Liver (tissue), 9 donors: ENCODE measurements around the gene ZNF79. TPM values are rescaled to one million over a fixed set of nuclear protein-coding genes. Genes with fewer than 3 reads are reported as not detected.

Experiments used
- DNase-seq: peaks from one replicate; pipeline ENCODE4 v3.0.0-alpha.2; 2017; ENCODE audit warnings: low spot score
- H3K27ac ChIP-seq, 2 donors: one replicate each; pipeline ENCODE4 v1.7.0; 2013; ENCODE audit warnings: inconsistent platforms in 2 of 2, low read length in 2 of 2, control low read depth in 1 of 2, low read depth in 1 of 2, mild to moderate bottlenecking in 1 of 2
- H3K27me3 ChIP-seq, 4 donors: one replicate each; pipeline versions ENCODE4 v1.6.1 to v1.7.0; 2013; ENCODE audit warnings: low read length in 3 of 4, inconsistent platforms in 1 of 4, mild to moderate bottlenecking in 1 of 4, moderate library complexity in 1 of 4; ENCODE audit not compliant: control insufficient read depth in 4 of 4, insufficient read depth in 4 of 4
- H3K36me3 ChIP-seq, 4 donors: one replicate each; pipeline versions ENCODE4 v1.6.1 to v1.7.0; 2013; ENCODE audit warnings: low read length in 3 of 4, mild to moderate bottlenecking in 3 of 4, low read depth in 1 of 4, moderate library complexity in 1 of 4; ENCODE audit not compliant: control insufficient read depth in 4 of 4, insufficient read depth in 3 of 4
- H3K4me1 ChIP-seq, 4 donors: one replicate each; pipeline versions ENCODE4 v1.6.1 to v1.7.0; 2013; ENCODE audit warnings: low read length in 3 of 4, mild to moderate bottlenecking in 3 of 4, moderate library complexity in 1 of 4; ENCODE audit not compliant: control insufficient read depth in 4 of 4, insufficient read depth in 4 of 4
- H3K4me3 ChIP-seq, 3 donors: one replicate each; pipeline versions ENCODE4 v1.6.1 to v1.7.0; 2013; ENCODE audit warnings: low read length in 3 of 3, control low read depth in 1 of 3, low read depth in 1 of 3, mild to moderate bottlenecking in 1 of 3
- H3K9ac ChIP-seq, 2 donors: one replicate each; pipeline ENCODE4 v1.7.0; 2013; ENCODE audit warnings: low read length in 2 of 2, mild to moderate bottlenecking in 2 of 2, moderate library complexity in 2 of 2, control low read depth in 1 of 2, low read depth in 1 of 2
- H3K9me3 ChIP-seq, 4 donors: one replicate each; pipeline versions ENCODE4 v1.6.1 to v1.7.0; 2013; ENCODE audit warnings: low read length in 3 of 4; ENCODE audit not compliant: control insufficient read depth in 4 of 4
- ATF3 ChIP-seq: IDR thresholded peaks from 2 replicates; pipeline ENCODE4 v1.6.1; 2016; ENCODE audit warnings: antibody characterized with exemption
- CTCF ChIP-seq: fragments of 150-350 bp; IDR thresholded peaks from 2 replicates; pipeline ENCODE4 v1.5.1; 2017; ENCODE audit warnings: improper control_type of control experiment, low read depth, low read length; ENCODE audit not compliant: missing input control
- EGR1 ChIP-seq, 2 donors: IDR thresholded peaks; 2 replicates each; pipeline ENCODE4 v1.6.1; 2016 to 2018; ENCODE audit warnings: antibody characterized with exemption in 2 of 2, low read depth in 2 of 2
- FOXA1 ChIP-seq: IDR thresholded peaks from 2 replicates; pipeline ENCODE4 v1.6.1; 2016; ENCODE audit warnings: antibody characterized with exemption
- FOXA2 ChIP-seq: IDR thresholded peaks from 2 replicates; pipeline ENCODE4 v1.6.1; 2016; ENCODE audit warnings: antibody characterized with exemption
- GABPA ChIP-seq, 2 donors: IDR thresholded peaks in 1 of 2; conservative IDR thresholded peaks in 1 of 2; 2 replicates each; pipeline ENCODE4 v1.6.1; 2016; ENCODE audit warnings: antibody characterized with exemption in 2 of 2, mild to moderate bottlenecking in 1 of 2, moderate library complexity in 1 of 2
- HNF4A ChIP-seq, 2 donors: conservative IDR thresholded peaks; 2 replicates each; pipeline ENCODE4 v1.6.1; 2016; ENCODE audit warnings: antibody characterized with exemption in 2 of 2, mild to moderate bottlenecking in 2 of 2
- HNF4G ChIP-seq: IDR thresholded peaks from 2 replicates; pipeline ENCODE4 v1.6.1; 2016; ENCODE audit warnings: antibody characterized with exemption
- JUND ChIP-seq, 2 donors: IDR thresholded peaks; 2 replicates each; pipeline ENCODE4 v1.6.1; 2016; ENCODE audit warnings: antibody characterized with exemption in 2 of 2
- MAX ChIP-seq: IDR thresholded peaks from 2 replicates; pipeline ENCODE4 v1.6.1; 2016; ENCODE audit warnings: antibody characterized with exemption
- NR2F2 ChIP-seq: IDR thresholded peaks from 2 replicates; pipeline ENCODE4 v1.6.1; 2016; ENCODE audit warnings: antibody characterized with exemption
- RAD21 ChIP-seq, 2 donors: IDR thresholded peaks; 2 replicates each; pipeline ENCODE4 v1.6.1; 2016; ENCODE audit warnings: antibody characterized with exemption in 2 of 2, mild to moderate bottlenecking in 2 of 2
- REST ChIP-seq: IDR thresholded peaks from 2 replicates; pipeline ENCODE4 v1.6.1; 2016; ENCODE audit warnings: antibody characterized with exemption, mild to moderate bottlenecking
- RXRA ChIP-seq, 2 donors: IDR thresholded peaks; 2 replicates each; pipeline ENCODE4 v1.6.1; 2017 to 2018; ENCODE audit warnings: antibody characterized with exemption in 2 of 2, mild to moderate bottlenecking in 1 of 2
- SP1 ChIP-seq: IDR thresholded peaks from 2 replicates; pipeline ENCODE4 v1.6.1; 2018; ENCODE audit warnings: antibody characterized with exemption, mild to moderate bottlenecking
- TAF1 ChIP-seq: conservative IDR thresholded peaks from 2 replicates; pipeline ENCODE4 v1.6.1; 2016; ENCODE audit warnings: antibody characterized with exemption, mild to moderate bottlenecking
- YY1 ChIP-seq: IDR thresholded peaks from 2 replicates; pipeline ENCODE4 v1.6.1; 2016; ENCODE audit warnings: antibody characterized with exemption, mild to moderate bottlenecking
- ZBTB33 ChIP-seq: IDR thresholded peaks from 2 replicates; pipeline ENCODE4 v1.6.1; 2016; ENCODE audit warnings: antibody characterized with exemption
- WGBS: extraction: QIAGEN DNeasy Blood & Tissue Kit; methylation state at CpG from one replicate; pipeline ENCODE4 v1.1.7; 2013; 5-methylcytosine and 5-hydroxymethylcytosine counted together
- polyA plus RNA-seq, 2 donors: library from polyadenylated mRNA; stranded (reverse) in 1 of 2; unstranded in 1 of 2; fragments of 200-250 nt in 1 of 2; fragments of >200 nt in 1 of 2; fragmentation: Nextera tagmentation in 1 of 2; extraction: Ambion mirVana in 1 of 2; gene quantifications; one replicate each; pipeline versions ENCODE4 v1.2.1 to v1.2.3, GENCODE V29; 2013 to 2015
- total RNA-seq, 2 donors: library from RNA; depleted of rRNA; stranded (reverse); fragments of >200 nt; gene quantifications; one replicate each; pipeline ENCODE4 v1.2.3, GENCODE V29; 2014
- donor health status: healthy.
- donor health status: healthy.
- donor health status: healthy.
- donor health status: healthy.
- donor health status: healthy.

ZNF79 gene
- total and polyA plus RNA-seq, 4 donors: 2.2 to 6.9 (median 4.2) TPM

GRCh38 chr9:127444921-127445850, 21.0 kb downstream of the ZNF79 start:
- Histone ChIP-seq H3K9me3 (peaks cover 8 to 11% (median 10%) of the 10 kb centered on the region in 4 donors), H3K9ac (no peak overlapping the region), H3K27ac (peak overlapping the region in 1 of 2 donors; percentile 27), H3K27me3 (no peaks in the 10 kb centered on the region), H3K4me3 (no peak overlapping the region), H3K4me1 (peaks cover 5 to 22% (median 19%) of the 10 kb centered on the region in 4 donors), H3K36me3 (peaks cover 17 to 72% (median 57%) of the 10 kb centered on the region in 4 donors)
- no peak for TF ChIP-seq GABPA (IDR thresholded peaks at IDR 0.05 in 1 of 2, conservative IDR thresholded peaks at IDR 0.05 in 1 of 2)
- TF ChIP-seq ATF3: no peak
- no peak for TF ChIP-seq SP1
- no peak for TF ChIP-seq EGR1 (IDR thresholded peaks at IDR 0.05; ENCODE audit: low read depth in 2 of 2)
- no peak for TF ChIP-seq MAX
- no peak for TF ChIP-seq ZBTB33
- no peak for TF ChIP-seq REST
- no peak for TF ChIP-seq NR2F2
- no peak for TF ChIP-seq FOXA1
- TF ChIP-seq JUND (IDR thresholded peaks at IDR 0.05): no peak
- TF ChIP-seq TAF1: no peak
- peak; percentile 20 to 43 for TF ChIP-seq RXRA (IDR thresholded peaks at IDR 0.05)
- TF ChIP-seq RAD21 (IDR thresholded peaks at IDR 0.05): no peak
- TF ChIP-seq HNF4G: no peak
- TF ChIP-seq CTCF: no peak
- TF ChIP-seq FOXA2: no peak
- TF ChIP-seq YY1: no peak
- TF ChIP-seq HNF4A (conservative IDR thresholded peaks at IDR 0.05): peak; percentile 21 to 25
- WGBS: 91% methylated on average over 15 of the region's 15 CpGs
- no peak for DNase-seq
